Right kidney (tissue), 1 donor: ENCODE measurements around the gene NT5C2.
"Not testable (repeated sequence)": the region's sequence is repeated elsewhere in the genome, so short reads cannot be mapped to it uniquely, and the experiment has no call there.

Experiments used
- DNase-seq: peaks from one replicate; pipeline ENCODE4 v3.0.0-alpha.2; 2016

Gene NT5C2

GRCh38 chr10:103163766-103164403, 29.2 kb downstream of the NT5C2 start:
- DNase-seq: not testable (repeated sequence)

GRCh38 chr10:103157246-103157645, 35.8 kb downstream of the NT5C2 start:
- no peak for DNase-seq

DNA sequence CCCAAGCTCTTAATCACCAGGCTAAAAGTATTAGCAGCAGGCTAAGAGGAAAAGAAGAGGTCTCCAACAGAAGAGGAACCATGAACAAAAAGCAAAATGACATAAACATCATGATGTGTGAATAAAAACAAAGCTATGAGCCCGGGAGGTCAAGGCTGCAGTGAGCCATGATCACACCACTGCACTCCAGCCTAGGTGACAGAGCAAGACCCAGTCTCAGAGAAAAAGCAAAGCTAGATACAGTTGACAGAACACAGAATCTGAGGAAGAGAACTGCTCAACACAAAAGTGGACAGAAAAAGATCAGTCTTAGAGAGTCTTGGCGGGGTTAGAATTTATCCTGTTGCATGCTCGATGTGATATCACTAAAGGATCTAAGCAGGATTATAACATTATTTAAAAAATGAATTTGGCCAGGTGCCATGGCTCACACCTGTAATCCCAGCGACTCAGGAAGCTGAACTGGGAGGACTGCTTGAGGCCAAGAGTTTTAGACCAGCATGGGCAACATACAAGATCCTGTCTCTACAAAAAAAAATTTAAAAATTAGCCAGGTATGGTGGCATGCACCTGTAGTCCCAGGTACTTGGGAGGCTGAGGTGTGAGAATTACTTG, 37.5 kb downstream of the NT5C2 start:
- no peak for DNase-seq

- DNase-seq: no peak
These were observed 38.4 kb downstream of the NT5C2 start for GRCh38 chr10:103154521-103155299.

DNA sequence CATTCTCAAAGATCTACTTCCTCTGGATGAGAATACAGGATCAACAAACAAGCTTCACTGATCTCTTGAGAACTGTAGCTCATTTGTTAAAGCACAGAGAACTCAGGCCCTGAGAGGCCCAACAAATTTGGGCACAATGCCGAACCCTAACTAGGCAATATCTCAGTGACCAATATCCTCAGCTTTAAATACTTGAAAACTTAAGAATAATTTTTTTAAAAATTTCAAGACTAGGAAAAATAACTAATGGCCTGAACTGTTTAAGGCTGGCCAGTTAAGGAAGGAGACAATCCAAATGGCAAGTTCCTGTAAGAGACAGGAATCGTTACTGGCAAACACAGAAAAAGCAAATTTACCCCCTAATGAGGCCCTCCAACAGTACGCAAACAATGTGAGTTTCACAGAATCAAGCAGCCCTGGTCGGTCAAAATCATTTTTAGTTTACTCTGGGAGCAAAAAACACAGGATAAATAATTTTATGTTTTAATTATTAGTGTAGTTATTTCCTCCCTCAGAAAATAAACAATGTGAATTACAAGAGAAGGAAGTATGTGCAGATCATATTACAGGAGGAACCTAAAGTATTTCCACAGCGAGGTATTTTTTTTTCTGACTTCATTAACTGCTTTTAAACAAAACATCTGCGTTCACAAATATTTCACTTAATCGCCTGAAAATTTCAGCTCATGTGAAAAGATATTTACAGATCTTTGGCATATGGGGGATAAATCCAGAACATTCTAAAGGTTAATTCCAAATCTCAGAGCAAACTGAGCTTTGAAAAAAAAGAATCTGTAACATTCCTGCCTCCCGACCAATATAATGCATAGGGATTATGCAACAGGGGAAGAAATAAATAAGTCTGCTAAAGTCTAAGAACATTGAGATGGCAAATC, 39.5 kb downstream of the NT5C2 start:
- DNase-seq: peak; percentile 58

DNA sequence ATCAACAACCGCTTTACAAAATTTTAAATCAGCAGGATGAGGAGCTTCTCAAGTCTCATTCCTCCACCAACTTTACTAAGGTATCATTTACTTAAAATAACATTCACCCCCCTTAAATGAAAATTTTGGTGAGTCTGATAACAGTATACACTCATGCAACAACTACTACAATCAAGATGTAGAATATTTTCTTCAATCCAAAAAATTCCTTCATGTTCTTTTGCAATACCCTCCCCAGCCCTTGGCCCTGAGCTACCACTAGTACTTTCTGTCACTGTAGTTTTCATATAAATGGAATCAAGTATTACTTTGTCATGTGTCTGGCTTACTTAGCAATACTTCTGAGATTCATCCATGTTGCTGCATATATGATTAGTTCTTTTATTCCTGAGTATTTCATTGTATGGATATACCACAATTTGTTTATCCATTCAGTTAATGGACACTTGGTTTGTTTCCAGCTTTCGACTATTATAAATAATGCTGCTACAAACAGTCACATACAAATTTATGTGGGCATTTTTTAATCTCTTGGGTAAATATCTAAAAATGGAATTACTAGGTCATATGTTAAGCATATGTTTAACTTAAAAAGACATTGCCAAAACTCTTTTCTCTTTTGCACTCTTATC, 43.0 kb downstream of the NT5C2 start:
- no peak for DNase-seq

DNA sequence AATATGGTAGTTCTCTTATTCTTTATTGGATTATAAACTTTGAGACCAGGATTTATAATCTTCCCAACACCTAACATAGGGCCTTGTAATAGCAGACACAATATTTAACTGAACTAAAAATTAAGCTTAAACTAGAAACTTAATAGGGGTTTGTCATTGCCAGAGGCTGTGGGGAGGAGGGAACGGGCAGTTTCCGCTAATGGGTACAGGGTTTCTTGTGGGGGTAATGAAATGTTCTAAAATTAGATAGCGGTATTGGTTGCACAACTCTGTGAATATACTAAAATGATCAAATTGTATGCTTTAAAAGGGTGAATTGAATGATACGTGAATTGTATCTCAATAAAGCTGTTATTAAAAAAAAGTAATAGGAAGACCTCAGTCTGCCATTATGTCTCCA, 45.4 kb downstream of the NT5C2 start:
- no peak for DNase-seq

GRCh38 chr10:103145860-103146466, 47.1 kb downstream of the NT5C2 start:
- no peak for DNase-seq

GRCh38 chr10:103145046-103145445, 48.0 kb downstream of the NT5C2 start:
- DNase-seq: no peak

- DNase-seq: no peak
These were observed 49.0 kb downstream of the NT5C2 start for GRCh38 chr10:103144041-103144440.

DNA sequence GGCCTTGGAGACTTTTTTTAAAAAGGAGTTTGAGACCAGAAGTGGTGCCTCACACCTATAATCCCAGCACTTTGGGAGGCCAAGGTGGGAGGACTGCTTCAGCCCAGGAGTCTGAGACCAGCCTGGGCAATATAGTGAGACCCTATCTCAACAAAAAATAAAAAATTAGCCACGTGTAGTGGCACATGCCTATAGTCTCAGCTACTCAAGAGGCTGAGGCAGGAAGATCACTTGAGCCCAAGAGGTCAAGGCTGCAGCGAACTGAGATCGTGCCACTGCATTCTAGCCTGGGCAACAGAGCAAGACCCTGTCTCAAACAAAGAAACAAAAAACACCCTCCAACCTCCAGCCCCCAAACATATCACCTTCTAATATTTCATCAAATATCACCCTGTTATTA, 49.4 kb downstream of the NT5C2 start:
- not testable (repeated sequence) for DNase-seq

GRCh38 chr10:103141950-103142349, 51.1 kb downstream of the NT5C2 start:
- no peak for DNase-seq

DNA sequence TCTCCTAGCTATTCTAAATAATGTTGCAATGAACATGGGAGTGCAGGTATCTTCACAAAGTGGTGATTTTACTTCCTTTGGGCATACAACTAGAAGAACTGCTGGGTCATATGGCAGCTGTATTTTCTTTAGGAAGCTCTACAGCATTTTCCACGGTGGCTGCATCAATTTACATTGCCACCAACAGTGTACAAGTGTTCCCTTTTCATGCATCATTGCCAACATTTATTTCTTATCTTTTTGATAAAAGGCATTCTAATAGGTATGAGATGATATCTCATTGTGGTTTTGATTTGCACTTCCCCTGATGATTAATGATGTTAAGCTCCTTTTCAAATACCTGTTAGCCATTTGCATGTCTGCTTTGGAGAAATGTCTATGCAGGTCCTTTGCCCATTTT, 52.6 kb downstream of the NT5C2 start:
- no peak for DNase-seq

DNA sequence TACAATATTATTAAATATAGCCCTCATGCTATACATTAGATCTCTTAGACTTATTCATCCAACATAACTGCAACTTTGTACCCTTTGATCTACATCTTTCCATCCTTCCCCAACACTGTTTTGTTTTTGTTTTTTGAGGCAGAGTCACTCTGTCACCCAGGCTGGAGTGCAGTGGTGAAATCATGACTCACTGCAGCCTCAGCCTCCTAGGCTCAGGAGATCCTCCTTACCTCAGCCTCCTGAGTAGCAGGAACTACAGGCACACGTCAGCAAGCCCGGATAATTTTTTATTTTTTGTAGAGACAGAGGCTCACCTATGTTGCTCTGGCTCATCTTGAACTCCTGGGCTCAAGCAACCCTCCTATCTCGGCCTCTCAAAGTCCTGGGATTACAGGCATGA, 53.3 kb downstream of the NT5C2 start:
- DNase-seq: no peak

DNA sequence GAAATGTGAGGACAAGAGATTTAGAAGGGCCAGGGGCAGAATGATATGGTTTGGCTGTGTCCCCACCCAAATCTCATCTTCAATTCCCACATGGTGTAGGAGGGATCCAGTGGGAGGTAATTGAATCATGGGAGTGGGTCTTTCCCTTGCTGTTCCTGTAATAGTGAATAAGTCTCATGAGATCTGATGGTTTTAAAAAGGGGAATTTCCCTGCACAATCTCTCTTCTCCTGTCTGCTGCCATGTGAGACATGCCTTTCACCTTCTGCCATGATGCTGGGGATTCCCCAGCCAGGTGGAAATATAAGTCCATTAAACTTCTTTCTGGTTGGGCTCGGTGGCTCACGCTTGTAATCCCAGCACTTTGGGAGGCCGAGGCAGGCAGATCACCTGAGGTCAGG, 57.9 kb downstream of the NT5C2 start:
- not testable (repeated sequence) for DNase-seq

DNA sequence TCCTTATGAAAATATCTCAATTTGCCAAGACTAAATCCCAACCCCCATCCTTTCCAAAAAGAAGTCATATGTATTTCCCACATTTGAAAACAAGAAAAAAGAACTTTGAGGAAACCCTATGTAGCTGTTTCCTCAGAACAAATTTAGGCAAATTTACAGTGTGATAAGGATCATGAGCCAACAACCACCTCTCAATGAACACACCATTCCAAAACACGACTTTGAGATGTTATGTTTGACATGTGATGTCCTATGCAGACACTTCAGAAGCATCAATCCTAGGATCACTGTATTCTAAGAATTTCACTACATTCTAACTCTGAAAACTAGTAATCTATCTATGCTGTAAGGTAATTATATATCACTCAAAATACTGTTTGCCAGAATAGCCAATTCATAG, 62.2 kb downstream of the NT5C2 start:
- no peak for DNase-seq

- not testable (repeated sequence) for DNase-seq
These were observed 62.9 kb downstream of the NT5C2 start for GRCh38 chr10:103130180-103130579.

DNA sequence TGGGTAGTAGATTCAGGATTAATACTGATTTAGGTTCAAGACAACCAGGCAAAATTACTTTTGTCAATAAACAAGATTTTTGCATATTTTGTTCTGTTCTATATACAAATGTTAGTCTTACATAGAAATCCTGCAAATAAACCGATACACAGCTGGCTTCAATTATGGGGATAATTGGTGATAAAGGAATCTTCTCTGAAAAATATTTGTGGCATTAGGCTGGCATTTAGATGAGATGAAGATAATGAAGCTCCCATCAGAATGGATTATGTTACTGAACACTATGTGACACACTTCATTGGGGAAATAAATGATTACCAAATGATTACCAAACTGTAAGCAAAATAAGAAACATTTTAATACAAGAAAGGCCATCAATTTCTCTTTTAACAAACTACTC, 65.8 kb downstream of the NT5C2 start:
- no peak for DNase-seq

- no peak for DNase-seq
These were observed 67.5 kb downstream of the NT5C2 start for GRCh38 chr10:103125323-103126267.

GRCh38 chr10:103124420-103125096, 68.5 kb downstream of the NT5C2 start:
- no peak for DNase-seq
